KBM-7 (cell line): ENCODE results near the gene OTUB2.
A peak's percentile ranks its signal among the peaks of the same experiment; 100 is the strongest.

Experiments
- DNase-seq: peaks from one replicate; pipeline ENCODE4 v3.0.0-alpha.2; 2015
- in situ Hi-C: fragments of 300-500 bp; cut with MboI; formaldehyde crosslinking; loops from 2 replicates; pipeline ENCODE4 v1.14.3; 2020; ENCODE audit warnings: low sequenced_read_pairs, low pct_unique_long_range_greater_than_20kb, mixed read lengths

OTUB2 gene

GRCh38 chr14:94036313-94037167 is 10.4 kb downstream of the OTUB2 start:
- peak; percentile 90 for DNase-seq
- in situ Hi-C loops = no loop called here

GRCh38 chr14:94037954-94038353 is 11.8 kb downstream of the OTUB2 start:
- in situ Hi-C loops = no loop called here
- no peak for DNase-seq

DNA sequence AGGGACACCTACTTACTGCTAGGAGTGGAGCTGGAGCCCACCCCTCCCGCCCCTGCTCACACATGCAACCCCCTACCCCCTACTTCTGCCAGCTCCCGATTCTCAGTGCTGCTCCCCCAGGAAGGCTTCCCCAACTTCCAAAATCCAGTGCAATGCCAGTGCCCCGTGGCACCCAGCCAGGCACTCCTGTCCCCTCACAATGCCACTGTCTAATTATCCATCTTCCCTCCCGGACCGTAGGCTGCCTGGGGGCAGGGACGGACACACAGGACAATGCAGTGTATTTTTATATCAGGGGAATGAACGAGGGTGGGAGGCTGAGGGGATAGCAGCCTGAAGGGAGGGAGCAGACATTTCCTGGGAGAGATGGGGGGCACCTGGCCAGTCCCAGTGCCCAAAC is 12.4 kb downstream of the OTUB2 start:
- in situ Hi-C loops = no loop called here
- DNase-seq = no peak

GRCh38 chr14:94038921-94039629 is 12.9 kb downstream of the OTUB2 start:
- in situ Hi-C loops = no loop called here
- no peak for DNase-seq

DNA sequence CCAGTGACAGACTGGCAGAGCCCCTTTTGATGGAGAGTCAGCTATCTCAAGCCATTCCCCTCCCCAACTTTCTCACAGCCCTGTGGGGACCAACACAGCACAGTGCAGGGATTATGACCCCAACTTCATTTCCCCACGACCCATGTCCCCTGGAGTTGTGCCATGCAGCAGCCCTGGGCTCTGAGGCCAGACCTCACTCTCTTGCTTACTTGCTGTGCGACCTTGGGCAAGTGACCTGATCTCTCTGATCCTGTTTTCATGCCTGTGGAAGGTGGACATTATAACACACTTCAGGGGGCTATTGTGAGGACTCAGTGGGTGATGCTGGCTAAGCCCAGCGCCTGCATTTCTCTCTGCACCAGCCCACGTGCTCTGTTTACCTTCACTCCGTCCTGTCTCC is 14.1 kb downstream of the OTUB2 start:
- in situ Hi-C loops = no loop called here
- DNase-seq = no peak

DNA sequence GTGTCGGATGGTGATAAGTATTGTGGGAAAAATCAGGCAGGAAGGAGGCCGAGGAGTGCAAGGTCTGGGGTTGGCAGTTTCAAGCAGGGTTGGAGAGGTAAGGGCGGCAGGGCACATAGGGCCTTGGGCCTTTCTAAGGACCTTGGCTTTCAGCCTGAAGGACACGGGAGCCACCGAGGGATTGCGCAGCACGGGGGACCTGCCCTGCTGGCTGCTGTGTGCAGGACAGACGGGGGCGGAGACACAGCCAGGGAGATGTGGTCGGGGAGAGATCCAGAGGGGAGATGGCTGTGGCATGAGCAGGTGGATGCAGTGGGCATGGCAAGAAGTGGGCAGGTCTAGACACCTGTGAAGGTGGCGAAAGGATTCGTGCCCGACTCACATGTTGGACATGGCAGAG is 14.7 kb downstream of the OTUB2 start:
- in situ Hi-C loops = no loop called here
- DNase-seq = no peak

- in situ Hi-C loops = no loop called here
- DNase-seq = no peak
Observed at GRCh38 chr14:94041551-94042346, 15.6 kb downstream of the OTUB2 start.

DNA sequence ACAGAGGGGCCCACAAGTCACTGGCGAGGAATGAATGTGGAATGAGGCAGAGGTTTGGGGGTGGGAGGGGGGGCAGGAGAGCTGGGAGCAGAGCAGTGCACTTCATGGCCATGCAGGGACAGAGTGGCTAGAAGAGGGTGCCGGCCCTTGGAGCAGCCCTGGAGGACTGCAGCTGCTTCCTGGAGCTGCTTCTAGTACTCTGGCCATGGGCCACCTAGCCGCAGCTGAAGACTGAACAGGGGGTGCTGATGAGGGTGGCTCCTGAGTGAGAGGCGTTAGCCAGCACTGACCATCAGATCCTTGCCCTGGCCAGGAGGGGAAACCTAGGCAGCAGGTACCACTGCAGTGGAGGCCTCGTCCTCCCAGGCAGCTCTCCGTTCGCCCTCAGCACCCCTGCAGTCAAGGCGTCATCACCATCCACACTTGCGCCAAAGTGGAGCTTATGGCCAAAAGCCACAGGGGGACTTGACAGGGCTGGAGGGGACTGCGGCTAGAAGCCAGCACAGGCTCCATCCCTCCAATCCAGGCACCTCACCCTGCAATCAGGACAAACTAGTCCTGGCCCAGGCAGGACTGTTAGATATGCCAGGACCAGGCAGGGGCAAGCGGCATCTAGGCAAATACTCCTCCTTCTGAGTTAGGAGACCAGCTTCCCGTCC is 16.4 kb downstream of the OTUB2 start:
- DNase-seq = no peak
- in situ Hi-C loops = no loop called here

- in situ Hi-C loops = no loop called here
- DNase-seq = no peak
Observed at GRCh38 chr14:94043111-94043755, 17.1 kb downstream of the OTUB2 start.

DNA sequence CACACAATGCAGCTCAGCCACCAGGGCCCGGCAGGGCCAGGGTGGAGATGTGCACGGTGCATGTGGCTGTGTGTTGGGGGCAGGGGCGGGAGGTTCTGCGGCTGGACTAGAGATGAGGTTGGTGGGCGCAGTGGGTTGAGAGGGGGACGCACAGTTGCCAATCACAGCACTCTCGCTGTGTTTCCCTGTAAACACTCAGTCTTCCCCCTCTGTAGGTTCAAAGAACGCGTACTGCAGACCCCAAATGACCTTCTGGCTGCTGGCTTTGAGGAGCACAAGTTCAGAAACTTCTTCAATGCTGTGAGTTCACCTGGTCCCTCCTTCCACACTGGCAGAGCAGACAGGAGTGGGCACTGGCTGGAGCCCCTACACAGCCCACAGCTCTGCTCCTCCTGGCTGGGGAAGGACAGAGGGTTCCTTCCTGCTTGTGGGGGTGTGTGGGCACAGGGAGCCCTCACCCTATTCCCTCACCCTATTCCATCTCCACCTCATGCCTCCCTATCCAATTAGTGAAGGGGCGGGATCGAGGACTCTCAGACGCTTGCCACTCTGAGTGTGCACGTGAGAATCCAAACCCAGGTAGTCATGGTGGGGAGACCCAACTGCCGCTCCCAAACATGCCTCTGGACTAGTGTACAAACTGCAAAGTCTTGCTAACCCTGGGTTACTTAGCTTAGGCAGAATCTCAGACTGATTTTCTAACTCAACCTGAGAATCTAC is 17.8 kb downstream of the OTUB2 start:
- in situ Hi-C loops = no loop called here
- no peak for DNase-seq

DNA sequence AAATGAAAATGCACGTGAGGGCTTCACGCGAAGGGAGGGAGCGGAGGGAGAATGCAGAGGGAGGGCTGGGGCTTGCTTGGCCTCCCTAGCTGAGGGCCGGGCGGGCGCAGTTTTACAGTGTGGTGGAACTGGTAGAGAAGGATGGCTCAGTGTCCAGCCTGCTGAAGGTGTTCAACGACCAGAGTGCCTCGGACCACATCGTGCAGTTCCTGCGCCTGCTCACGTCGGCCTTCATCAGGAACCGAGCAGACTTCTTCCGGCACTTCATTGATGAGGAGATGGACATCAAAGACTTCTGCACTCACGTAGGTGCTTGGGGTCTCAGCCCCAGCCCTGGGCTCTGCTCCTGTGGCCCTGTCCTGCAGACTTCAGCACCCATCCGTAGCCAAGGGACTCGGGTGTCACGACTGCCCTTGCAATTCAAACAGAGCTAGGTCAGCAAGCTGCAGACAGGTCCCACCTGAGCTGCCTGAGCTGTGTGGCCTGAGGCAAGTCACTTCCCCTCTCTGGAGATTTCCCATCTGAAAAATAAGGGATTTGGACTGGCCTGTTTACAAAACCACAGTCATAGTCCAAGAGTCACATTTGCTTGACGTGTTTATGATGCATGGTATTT is 18.4 kb downstream of the OTUB2 start:
- no peak for DNase-seq
- in situ Hi-C loops = no loop called here

- no peak for DNase-seq
- in situ Hi-C loops = no loop called here
Observed at GRCh38 chr14:94045101-94045500, 19.0 kb downstream of the OTUB2 start.

- in situ Hi-C loops = no loop called here
- DNase-seq = no peak
Observed at GRCh38 chr14:94045563-94046345, 19.6 kb downstream of the OTUB2 start.

GRCh38 chr14:94046696-94047250 is 20.6 kb downstream of the OTUB2 start:
- no peak for DNase-seq
- in situ Hi-C loops = no loop called here

GRCh38 chr14:94047581-94047980 is 21.4 kb downstream of the OTUB2 start:
- DNase-seq = no peak
- in situ Hi-C loops = no loop called here

GRCh38 chr14:94048691-94049624 is 22.8 kb downstream of the OTUB2 start:
- no peak for DNase-seq
- in situ Hi-C loops = no loop called here
